Cardiac muscle cell (in vitro differentiated cells and primary cell): ENCODE measurements around the gene GALNT9. TPM values are rescaled to one million over a fixed set of nuclear protein-coding genes. Genes with fewer than 3 reads are reported as not detected.
"Not testable (repeated sequence)": the region's sequence is repeated elsewhere in the genome, so short reads cannot be mapped to it uniquely, and the experiment has no call there.

ENCODE experiments used
- DNase-seq, 2 donors: peaks; one replicate each; pipeline versions ENCODE4 v3.0.0 to v3.0.0-alpha.2; 2010 to 2017; ENCODE audit warnings: low read depth in 1 of 2, low spot score in 1 of 2
- H3K27ac ChIP-seq: fragments of 200-600 bp; sonication (generic); 2 replicates; pipeline ENCODE4 v1.5.1; 2016
- H3K27me3 ChIP-seq: fragments of 200-600 bp; sonication (generic); 2 replicates; pipeline ENCODE4 v1.6.0; 2016; ENCODE audit warnings: control low read depth
- H3K36me3 ChIP-seq: fragments of 200-600 bp; sonication (generic); 2 replicates; pipeline ENCODE4 v1.5.1; 2016; ENCODE audit warnings: control low read depth
- H3K4me1 ChIP-seq: fragments of 200-600 bp; sonication (generic); 2 replicates; pipeline ENCODE4 v1.8.1; 2017; ENCODE audit warnings: low read depth, mild to moderate bottlenecking, mixed run types
- H3K4me3 ChIP-seq: fragments of 200-600 bp; sonication (generic); 2 replicates; pipeline ENCODE4 v1.5.1; 2016; ENCODE audit warnings: mild to moderate bottlenecking
- H3K9me3 ChIP-seq: fragments of 200-600 bp; sonication (generic); 2 replicates; pipeline ENCODE4 v1.5.1; 2017; ENCODE audit warnings: low read depth, mild to moderate bottlenecking, control low read depth
- CTCF ChIP-seq: IDR thresholded peaks from 2 replicates; pipeline ENCODE4 v1.5.1; 2012; ENCODE audit warnings: low read depth, mild to moderate bottlenecking, low read length
- polyA plus RNA-seq: library from polyadenylated mRNA; unstranded; fragments of >200 nt; fragmentation: Nextera tagmentation; extraction: Ambion mirVana; gene quantifications from 2 replicates; pipeline ENCODE4 v1.2.1, GENCODE V29; 2016
- total RNA-seq: library from RNA; depleted of rRNA; stranded (reverse); fragments of >200 nt; gene quantifications from 2 replicates; pipeline ENCODE4 v1.2.3, GENCODE V29; 2016

The GALNT9 gene
- total and polyA plus RNA-seq, 2 experiments from 2014 or later = 0.42 to 0.45 TPM

GRCh38 chr12:132307976-132308852, 21.2 kb downstream of the GALNT9 start:
- no peak for TF ChIP-seq CTCF
- no peaks in the 10 kb centered on the region for H3K36me3 ChIP-seq
- H3K9me3 ChIP-seq = no peaks in the 10 kb centered on the region
- no peaks in the 10 kb centered on the region for H3K27me3 ChIP-seq
- H3K4me1 ChIP-seq = no peaks in the 10 kb centered on the region
- H3K27ac ChIP-seq = no peak overlapping the region
- no peak for DNase-seq
- H3K4me3 ChIP-seq = no peak overlapping the region

- peaks cover 6% of the 10 kb centered on the region for H3K27me3 ChIP-seq
- TF ChIP-seq CTCF = no peak
- no peaks in the 10 kb centered on the region for H3K4me1 ChIP-seq
- H3K9me3 ChIP-seq = no peaks in the 10 kb centered on the region
- no peak overlapping the region for H3K4me3 ChIP-seq
- no peak overlapping the region for H3K27ac ChIP-seq
- H3K36me3 ChIP-seq = no peaks in the 10 kb centered on the region
- no peak for DNase-seq
Observed at GRCh38 chr12:132306885-132307191, 22.6 kb downstream of the GALNT9 start.

GRCh38 chr12:132305991-132306884, 23.2 kb downstream of the GALNT9 start:
- TF ChIP-seq CTCF = no peak
- H3K36me3 ChIP-seq = no peaks in the 10 kb centered on the region
- no peak overlapping the region for H3K27ac ChIP-seq
- no peaks in the 10 kb centered on the region for H3K9me3 ChIP-seq
- H3K4me3 ChIP-seq = no peak overlapping the region
- DNase-seq = no peak
- no peaks in the 10 kb centered on the region for H3K4me1 ChIP-seq
- H3K27me3 ChIP-seq = peaks cover 10% of the 10 kb centered on the region

GRCh38 chr12:132305560-132305966, 23.8 kb downstream of the GALNT9 start:
- H3K27me3 ChIP-seq = peaks cover 17% of the 10 kb centered on the region

GRCh38 chr12:132304866-132305265, 24.5 kb downstream of the GALNT9 start:
- not testable (repeated sequence) for H3K27ac ChIP-seq
- H3K27me3 ChIP-seq = peaks cover 17% of the 10 kb centered on the region

More at GRCh38 chr12:132305560-132305966, 23.8 kb downstream of the GALNT9 start:
- Histone ChIP-seq H3K4me1 (no peaks in the 10 kb centered on the region), H3K36me3 (no peaks in the 10 kb centered on the region), H3K4me3 (no peak overlapping the region), H3K9me3 (no peaks in the 10 kb centered on the region), H3K27ac (no peak overlapping the region)
- no peak for TF ChIP-seq CTCF
- DNase-seq = no peak

GRCh38 chr12:132303853-132304373, 25.5 kb downstream of the GALNT9 start:
- DNase-seq, H3K9me3 ChIP-seq, H3K4me1 ChIP-seq, H3K27ac ChIP-seq, H3K36me3 ChIP-seq, H3K4me3 ChIP-seq: not testable (repeated sequence)
- peaks cover 17% of the 10 kb centered on the region for H3K27me3 ChIP-seq

More at GRCh38 chr12:132304866-132305265, 24.5 kb downstream of the GALNT9 start:
- not testable (repeated sequence) for H3K4me3 ChIP-seq, H3K4me1 ChIP-seq, H3K36me3 ChIP-seq, DNase-seq, H3K9me3 ChIP-seq
